GM12878 (cell line): Measurements from ENCODE around the gene PDCD1LG2. TPM values are rescaled to one million over a fixed set of nuclear protein-coding genes. Genes with fewer than 3 reads are reported as not detected.

Experiments used
- ATAC-seq: fragments of 200-7000 bp; cut with Tn5 transposase; 3 replicates; pipeline ENCODE4 v1.9.1; 2020; ENCODE audit warnings: mild to moderate bottlenecking, moderate library complexity
- BruUV-seq: library from RNA; stranded (reverse); fragments of 400-500 nt; replicated peaks from 2 replicates; lab custom pipeline; 2021; lab: Mats Ljungman, UMichigan
- CTCF ChIA-PET: fragments of 300-600 bp; sonication (Branson Sonifier 250); formaldehyde crosslinking; extraction: SDS; loops from one replicate; lab custom pipeline; 2021; ENCODE audit warnings: inconsistent platforms; lab: Yijun Ruan, JAX
- POLR2A ChIA-PET: fragments of 350-600 bp; formaldehyde crosslinking; extraction: SDS; loops from one replicate; lab custom pipeline; 2021; ENCODE audit warnings: inconsistent platforms; lab: Charles Lee
- RAD21 ChIA-PET: fragments of 300-600 bp; sonication (Branson Sonifier 250); formaldehyde crosslinking; loops from one replicate; lab custom pipeline; 2023; ENCODE audit warnings: antibody characterized with exemption; ENCODE audit not compliant: unreplicated experiment; lab: Charles Lee
- SMC1A ChIA-PET: fragments of 300-600 bp; sonication (Branson Sonifier 250); formaldehyde crosslinking; loops from one replicate; lab custom pipeline; 2023; ENCODE audit not compliant: unreplicated experiment, uncharacterized antibody; lab: Charles Lee
- DNase-seq: peaks from one replicate; pipeline ENCODE4 v3.0.0-alpha.2; 2011; ENCODE audit warnings: low read depth, low spot score
- FAIRE-seq: peaks from 3 replicates; lab custom pipeline; 2011; peaks lifted over from hg19 to GRCh38; lab: Jason Lieb, UNC
- H2AFZ ChIP-seq: 2 replicates; pipeline ENCODE4 v1.6.0; 2011; ENCODE audit warnings: low read depth, low read length, control low read depth; ENCODE audit not compliant: control insufficient read depth
- H3K27ac ChIP-seq: 2 replicates; pipeline ENCODE4 v1.5.1; 2011; ENCODE audit warnings: control low read depth; ENCODE audit not compliant: control insufficient read depth, insufficient read depth
- H3K27me3 ChIP-seq, 2 experiments: replicated peaks in 1 of 2; 2 replicates each; pipeline versions ENCODE4 v1.6.0 to v1.6.1; 2011; ENCODE audit warnings: low read length in 1 of 2; ENCODE audit not compliant: control insufficient read depth in 2 of 2, insufficient read depth in 2 of 2
- H3K36me3 ChIP-seq, 2 experiments: 2 replicates each; pipeline ENCODE4 v1.5.1; 2011; ENCODE audit warnings: low read length in 1 of 2; ENCODE audit not compliant: control insufficient read depth in 2 of 2, insufficient read depth in 2 of 2
- H3K4me1 ChIP-seq: 2 replicates; pipeline ENCODE4 v1.6.1; 2011; ENCODE audit warnings: mild to moderate bottlenecking, low read length, moderate library complexity, mixed read lengths; ENCODE audit not compliant: control insufficient read depth, insufficient read depth
- H3K4me2 ChIP-seq: 2 replicates; pipeline ENCODE4 v1.6.0; 2011; ENCODE audit warnings: control low read depth; ENCODE audit not compliant: control insufficient read depth, insufficient read depth
- H3K4me3 ChIP-seq: fragments of 200-600 bp; sonication (generic); 2 replicates; pipeline ENCODE4 v1.5.1; 2016
- H3K79me2 ChIP-seq: 2 replicates; pipeline ENCODE4 v1.6.0; 2011; ENCODE audit warnings: low read length; ENCODE audit not compliant: control insufficient read depth, insufficient read depth
- H3K9ac ChIP-seq: 2 replicates; pipeline ENCODE4 v1.8.0; 2011; ENCODE audit warnings: low read length, control low read depth, mixed read lengths; ENCODE audit not compliant: control insufficient read depth, insufficient read depth
- H3K9me3 ChIP-seq: replicated peaks from 3 replicates; pipeline ENCODE4 v1.5.1; 2011; ENCODE audit warnings: mild to moderate bottlenecking, low read length; ENCODE audit not compliant: control insufficient read depth, insufficient read depth
- H4K20me1 ChIP-seq: 2 replicates; pipeline ENCODE4 v1.6.0; 2011; ENCODE audit not compliant: control insufficient read depth, insufficient read depth
- ATF3 ChIP-seq: IDR thresholded peaks from 2 replicates; pipeline ENCODE4 v1.6.1; 2011; ENCODE audit warnings: low read depth, mild to moderate bottlenecking, low read length, moderate library complexity, borderline replicate concordance; ENCODE audit errors: extremely low read depth
- BMI1 ChIP-seq: fragments of 450-650 bp; IDR thresholded peaks from 2 replicates; pipeline ENCODE4 v1.6.1; 2016; ENCODE audit warnings: mild to moderate bottlenecking, moderate library complexity, borderline replicate concordance
- CHD4 ChIP-seq: fragments of 200-600 bp; sonication (generic); IDR thresholded peaks from 2 replicates; pipeline ENCODE4 v1.6.1; 2016; ENCODE audit warnings: mild to moderate bottlenecking
- ETV6 ChIP-seq, 2 experiments: fragments of 450-650 bp in 1 of 2; IDR thresholded peaks in 1 of 2; conservative IDR thresholded peaks in 1 of 2; 2 replicates each; pipeline ENCODE4 v1.6.1; 2014; ENCODE audit warnings: antibody characterized with exemption in 1 of 2, borderline replicate concordance in 1 of 2, low read depth in 1 of 2, mild to moderate bottlenecking in 1 of 2, moderate library complexity in 1 of 2
- KLF5 ChIP-seq: fragments of 450-650 bp; IDR thresholded peaks from 2 replicates; pipeline ENCODE4 v1.6.1; 2014; ENCODE audit warnings: mild to moderate bottlenecking; ENCODE audit not compliant: partially characterized antibody
- NFYB ChIP-seq: IDR thresholded peaks from 2 replicates; pipeline ENCODE4 v1.6.1; 2011; ENCODE audit warnings: low read depth, mild to moderate bottlenecking, low read length, improper control_type of control experiment, moderate library complexity; ENCODE audit not compliant: insufficient read depth
- NR2C2 ChIP-seq: IDR thresholded peaks from 2 replicates; pipeline ENCODE4 v1.6.1; 2011; ENCODE audit warnings: borderline replicate concordance, low read depth; ENCODE audit not compliant: control insufficient read depth, insufficient read length
- PBX3 ChIP-seq: IDR thresholded peaks from 2 replicates; pipeline ENCODE4 v1.6.1; 2011; ENCODE audit warnings: mild to moderate bottlenecking, low read depth, low read length, moderate library complexity; ENCODE audit not compliant: insufficient replicate concordance
- PML ChIP-seq: IDR thresholded peaks from 2 replicates; pipeline ENCODE4 v1.6.1; 2012; ENCODE audit warnings: low read length, inconsistent platforms
- RB1 ChIP-seq: fragments of 450-650 bp; formaldehyde crosslinking; IDR thresholded peaks from 2 replicates; pipeline ENCODE4 v1.6.1; 2017; ENCODE audit warnings: mild to moderate bottlenecking, borderline replicate concordance
- SIX5 ChIP-seq: IDR thresholded peaks from 2 replicates; pipeline ENCODE4 v1.6.1; 2011; ENCODE audit warnings: mild to moderate bottlenecking, low read depth, low read length, moderate library complexity; ENCODE audit not compliant: severe bottlenecking
- SP1 ChIP-seq: IDR thresholded peaks from one replicate; pipeline ENCODE4 v1.6.1; 2011; ENCODE audit warnings: low read depth, low read length
- TCF3 ChIP-seq: IDR thresholded peaks from 2 replicates; pipeline ENCODE4 v1.6.1; 2012; ENCODE audit warnings: low read depth, mild to moderate bottlenecking, low read length, borderline replicate concordance; ENCODE audit not compliant: insufficient read depth
- YY1 ChIP-seq: IDR thresholded peaks from 2 replicates; pipeline ENCODE4 v1.6.1; 2011; ENCODE audit warnings: low read depth, mild to moderate bottlenecking, low read length
- ZNF24 ChIP-seq: fragments of 450-650 bp; IDR thresholded peaks from 2 replicates; pipeline ENCODE4 v1.6.1; 2017; ENCODE audit warnings: antibody characterized with exemption, mild to moderate bottlenecking
- WGBS: methylation state at CpG from one replicate; pipeline ENCODE4 v1.1.6; 2016; ENCODE audit warnings: low lambda C conversion rate; ENCODE audit not compliant: insufficient replicate concordance, insufficient coverage; ENCODE audit errors: missing lambda C conversion rate; 5-methylcytosine and 5-hydroxymethylcytosine counted together
- in situ Hi-C: fragments of 300-500 bp; cut with MboI; formaldehyde crosslinking; loops from 9 replicates; pipeline ENCODE4 v1.14.3; 2018; ENCODE audit warnings: mixed read lengths
- intact Hi-C: fragments of 100-400 bp; cut with micrococcal nuclease; formaldehyde crosslinking; loops from one replicate; pipeline ENCODE4 v1.14.2; 2022; ENCODE audit not compliant: unreplicated experiment
- polyA plus RNA-seq, 11 experiments: library from polyadenylated mRNA; depleted of rRNA in 4 of 11; unstranded in 6 of 11; stranded (reverse) in 5 of 11; fragments of >200 nt; fragmentation: Nextera tagmentation in 4 of 11; fragmentation: Illumina TruSeq in 1 of 11; extraction: Ambion mirVana in 4 of 11; extraction: Trizol in 1 of 11; gene quantifications; 1 replicate in 1 of 11; 2 replicates in 10 of 11; pipeline versions ENCODE4 v1.2.1 to v1.2.3, GENCODE V29; 2011 to 2016; ENCODE audit warnings: inconsistent platforms in 2 of 11, missing spikeins in 2 of 11, low read depth in 1 of 11
- total RNA-seq, 4 experiments: library from RNA; depleted of rRNA in 3 of 4; stranded (reverse); fragments of >200 nt in 3 of 4; fragmentation: Illumina TruSeq in 1 of 4; extraction: Trizol in 1 of 4; gene quantifications; 2 replicates each; pipeline versions ENCODE4 v1.2.1 to v1.2.3, GENCODE V29; 2013 to 2021
- TF ChIP-seq, protein P1 (sequence below): fragments of 450-650 bp; formaldehyde crosslinking; IDR thresholded peaks from 2 replicates; pipeline ENCODE4 v1.4.0; 2020; ENCODE audit warnings: mild to moderate bottlenecking, moderate library complexity

The PDCD1LG2 gene
- total and polyA plus RNA-seq, 10 of the 15 experiments (the other 5 are each of a cell fraction or from before 2014, with no cell fraction given), result 1.5 to 37.3 (median 3.0) TPM

- Histone ChIP-seq H3K4me2 (no peak overlapping the region), H3K9ac (no peak overlapping the region), H4K20me1 (no peaks in the 10 kb centered on the region), H2AFZ (no peak overlapping the region), H3K27ac (no peak overlapping the region), H3K36me3 (no peaks in the 10 kb centered on the region), H3K79me2 (no peaks in the 10 kb centered on the region), H3K4me3 (no peak overlapping the region), H3K9me3 (no peaks in the 10 kb centered on the region; the same call in 2 of the 3 replicates), H3K4me1 (peaks cover 3% of the 10 kb centered on the region; the same call in 1 of the 2 replicates), H3K27me3 (no peaks in the 10 kb centered on the region)
- FAIRE-seq, result no peak
- in situ Hi-C loops, result no loop called here
- SMC1A ChIA-PET, result interaction anchor here (0.8 to 2.1 kb wide), 6 partner anchors 9 to 83 kb away, joined by 3 to 7 read pairs (median 4); partner anchors contain the start of gene PDCD1LG2
- intact Hi-C loops, result no loop called here
- BruUV-seq, result no TSS peak
- ATAC-seq, result no peak
- CTCF ChIA-PET, result interaction anchor here (0.9 to 2.6 kb wide), 2 partner anchors 10 to 12 kb away, joined by 3 to 10 read pairs; partner anchors contain the start of gene PDCD1LG2
- RAD21 ChIA-PET, result interaction anchor here (1.7 kb wide), 1 partner anchor 19 kb away, joined by 4 read pairs; no protein-coding TSS in a partner anchor
- WGBS, result 96% methylated on average over 1 of the region's 1 CpG
- POLR2A ChIA-PET, result interaction anchor here (1.2 to 2.2 kb wide), 3 partner anchors 11 to 65 kb away, joined by 4 to 11 read pairs (median 7); partner anchors contain the start of gene PDCD1LG2
- no peak for DNase-seq
- TF ChIP-seq ZNF24 (no peak), YY1 (no peak), KLF5 (no peak), PML (no peak), SIX5 (no peak), PBX3 (no peak), SP1 (no peak), CHD4 (no peak), TCF3 (no peak), BMI1 (no peak), NR2C2 (no peak), ATF3 (no peak), ETV6 (conservative IDR thresholded peaks at IDR 0.05 in 1 of 2, IDR thresholded peaks at IDR 0.05 in 1 of 2; ENCODE audit: borderline replicate concordance in 1 of 2, low read depth in 1 of 2) (no peak), RB1 (no peak), NFYB (no peak)
- TF ChIP-seq, protein P1, sequence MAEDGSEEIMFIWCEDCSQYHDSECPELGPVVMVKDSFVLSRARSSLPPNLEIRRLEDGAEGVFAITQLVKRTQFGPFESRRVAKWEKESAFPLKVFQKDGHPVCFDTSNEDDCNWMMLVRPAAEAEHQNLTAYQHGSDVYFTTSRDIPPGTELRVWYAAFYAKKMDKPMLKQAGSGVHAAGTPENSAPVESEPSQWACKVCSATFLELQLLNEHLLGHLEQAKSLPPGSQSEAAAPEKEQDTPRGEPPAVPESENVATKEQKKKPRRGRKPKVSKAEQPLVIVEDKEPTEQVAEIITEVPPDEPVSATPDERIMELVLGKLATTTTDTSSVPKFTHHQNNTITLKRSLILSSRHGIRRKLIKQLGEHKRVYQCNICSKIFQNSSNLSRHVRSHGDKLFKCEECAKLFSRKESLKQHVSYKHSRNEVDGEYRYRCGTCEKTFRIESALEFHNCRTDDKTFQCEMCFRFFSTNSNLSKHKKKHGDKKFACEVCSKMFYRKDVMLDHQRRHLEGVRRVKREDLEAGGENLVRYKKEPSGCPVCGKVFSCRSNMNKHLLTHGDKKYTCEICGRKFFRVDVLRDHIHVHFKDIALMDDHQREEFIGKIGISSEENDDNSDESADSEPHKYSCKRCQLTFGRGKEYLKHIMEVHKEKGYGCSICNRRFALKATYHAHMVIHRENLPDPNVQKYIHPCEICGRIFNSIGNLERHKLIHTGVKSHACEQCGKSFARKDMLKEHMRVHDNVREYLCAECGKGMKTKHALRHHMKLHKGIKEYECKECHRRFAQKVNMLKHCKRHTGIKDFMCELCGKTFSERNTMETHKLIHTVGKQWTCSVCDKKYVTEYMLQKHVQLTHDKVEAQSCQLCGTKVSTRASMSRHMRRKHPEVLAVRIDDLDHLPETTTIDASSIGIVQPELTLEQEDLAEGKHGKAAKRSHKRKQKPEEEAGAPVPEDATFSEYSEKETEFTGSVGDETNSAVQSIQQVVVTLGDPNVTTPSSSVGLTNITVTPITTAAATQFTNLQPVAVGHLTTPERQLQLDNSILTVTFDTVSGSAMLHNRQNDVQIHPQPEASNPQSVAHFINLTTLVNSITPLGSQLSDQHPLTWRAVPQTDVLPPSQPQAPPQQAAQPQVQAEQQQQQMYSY, result no peak
These were observed 11.2 kb upstream of the PDCD1LG2 start for GRCh38 chr9:5499157-5499556.
